GM10248 (cell line): Measurements from ENCODE around the gene SAMD1.

Source experiments
- CTCF ChIA-PET: fragments of 300-600 bp; sonication (Branson Sonifier 250); formaldehyde crosslinking; extraction: SDS; loops from one replicate; lab custom pipeline; 2021; ENCODE audit warnings: antibody characterized with exemption; lab: Yijun Ruan, JAX
- POLR2A ChIA-PET: fragments of 350-650 bp; sonication (Branson Sonifier 250); formaldehyde crosslinking; extraction: SDS; loops from one replicate; lab custom pipeline; 2020; ENCODE audit warnings: antibody characterized with exemption; lab: Yijun Ruan, JAX
- DNase-seq: peaks from one replicate; pipeline ENCODE4 v3.0.0; 2012; ENCODE audit errors: extremely low spot score
- TF ChIP-seq, protein P1 (sequence below): IDR thresholded peaks from 2 replicates; pipeline ENCODE4 v1.5.1; 2012; ENCODE audit warnings: mild to moderate bottlenecking, low read depth; ENCODE audit errors: extremely low read depth, missing control alignments, control extremely low read depth

SAMD1 gene

DNA sequence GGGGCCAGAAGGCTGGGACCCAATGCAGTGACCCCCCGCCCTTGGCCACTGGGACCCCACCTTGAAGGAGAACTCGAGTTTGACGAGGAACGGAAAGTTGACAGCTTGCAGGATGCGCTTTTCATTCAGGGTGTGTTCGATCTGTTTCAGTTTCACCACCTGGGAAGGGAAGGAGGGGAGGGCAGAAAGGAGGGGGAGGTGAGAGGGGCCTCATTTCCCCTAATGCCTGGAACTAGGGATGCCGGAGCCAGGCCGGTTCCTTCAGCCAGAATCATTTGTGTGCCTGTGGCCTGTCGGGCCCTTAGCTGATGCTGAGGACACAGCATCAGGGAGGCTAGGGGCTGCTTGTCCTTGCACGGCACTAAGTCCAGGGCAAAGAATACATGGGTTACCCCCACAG, 12.2 kb upstream of the SAMD1 start:
- TF ChIP-seq, protein P1, sequence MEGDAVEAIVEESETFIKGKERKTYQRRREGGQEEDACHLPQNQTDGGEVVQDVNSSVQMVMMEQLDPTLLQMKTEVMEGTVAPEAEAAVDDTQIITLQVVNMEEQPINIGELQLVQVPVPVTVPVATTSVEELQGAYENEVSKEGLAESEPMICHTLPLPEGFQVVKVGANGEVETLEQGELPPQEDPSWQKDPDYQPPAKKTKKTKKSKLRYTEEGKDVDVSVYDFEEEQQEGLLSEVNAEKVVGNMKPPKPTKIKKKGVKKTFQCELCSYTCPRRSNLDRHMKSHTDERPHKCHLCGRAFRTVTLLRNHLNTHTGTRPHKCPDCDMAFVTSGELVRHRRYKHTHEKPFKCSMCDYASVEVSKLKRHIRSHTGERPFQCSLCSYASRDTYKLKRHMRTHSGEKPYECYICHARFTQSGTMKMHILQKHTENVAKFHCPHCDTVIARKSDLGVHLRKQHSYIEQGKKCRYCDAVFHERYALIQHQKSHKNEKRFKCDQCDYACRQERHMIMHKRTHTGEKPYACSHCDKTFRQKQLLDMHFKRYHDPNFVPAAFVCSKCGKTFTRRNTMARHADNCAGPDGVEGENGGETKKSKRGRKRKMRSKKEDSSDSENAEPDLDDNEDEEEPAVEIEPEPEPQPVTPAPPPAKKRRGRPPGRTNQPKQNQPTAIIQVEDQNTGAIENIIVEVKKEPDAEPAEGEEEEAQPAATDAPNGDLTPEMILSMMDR, result no peak
- DNase-seq, result no peak
- POLR2A ChIA-PET, result no interaction called here
- CTCF ChIA-PET, result interaction anchor here (0.9 to 10.0 kb wide), 5 partner anchors 8 to 34 kb away, joined by 3 to 48 read pairs (median 5); partner anchors contain the start of genes ASF1B, MISP3 and PRKACA

DNA sequence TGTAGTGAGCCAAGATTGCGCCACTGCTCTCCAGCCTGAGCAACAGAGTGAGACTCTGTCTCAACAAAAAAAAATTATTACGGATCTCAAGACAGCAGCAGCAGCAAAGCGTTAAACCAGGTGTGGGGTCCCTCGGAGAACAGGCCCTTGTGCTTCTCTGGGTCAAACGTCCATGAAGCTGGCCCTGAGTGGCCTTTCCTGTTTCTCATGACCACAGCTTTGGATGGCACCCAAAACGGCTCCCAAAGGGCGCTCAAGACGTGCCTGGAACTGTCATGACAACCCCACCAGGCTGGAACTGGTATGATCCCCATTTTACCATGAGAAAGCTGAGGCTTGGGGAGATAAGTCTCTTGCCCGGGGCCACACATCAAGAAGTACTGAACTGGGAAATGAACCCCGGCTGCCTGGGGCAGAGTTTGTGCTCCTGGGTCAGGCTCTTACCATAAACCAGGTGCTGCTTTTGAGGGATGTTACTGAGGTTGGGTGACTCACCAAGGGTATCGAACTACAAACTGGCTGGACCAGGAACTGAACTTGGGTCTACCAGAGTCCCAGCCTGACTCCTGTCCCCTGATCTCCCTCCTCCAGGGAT, 11.6 kb upstream of the SAMD1 start:
- ChIA-PET POLR2A (no interaction called here), CTCF (interaction anchor here (1.2 to 10.0 kb wide), 4 partner anchors 10 to 1124 kb away, joined by 3 to 48 read pairs (median 5); partner anchors contain the start of gene ASF1B)
- TF ChIP-seq, protein P1, result no peak

DNA sequence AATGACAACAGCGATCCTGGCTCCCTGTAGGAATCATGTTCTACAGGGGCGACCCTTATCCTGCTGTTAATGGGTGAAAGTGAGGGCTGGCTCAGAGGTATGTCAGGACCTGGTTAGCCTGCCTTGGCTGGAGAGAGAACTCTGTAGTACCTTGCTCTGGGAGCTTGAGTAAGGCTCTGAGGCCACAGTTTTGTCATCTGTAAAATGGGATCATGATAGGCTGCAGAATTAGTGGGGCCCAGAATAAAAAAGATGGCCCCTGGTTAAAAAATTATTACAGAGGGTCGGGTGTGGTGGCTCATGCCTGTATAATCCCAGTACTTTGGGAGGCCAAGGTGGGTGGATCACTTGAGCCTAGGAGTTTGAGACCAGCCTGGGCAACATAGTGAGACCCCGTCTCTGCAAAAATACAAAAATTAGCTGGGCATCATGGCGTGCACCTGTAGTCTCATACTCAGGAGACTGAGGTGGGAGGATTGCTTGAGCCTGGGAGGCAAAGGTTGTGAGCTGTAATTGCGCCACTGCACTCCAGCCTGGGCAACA, 10.5 kb upstream of the SAMD1 start:
- POLR2A ChIA-PET, result no interaction called here
- CTCF ChIA-PET, result interaction anchor here (1.2 to 10.0 kb wide), 4 partner anchors 9 to 1123 kb away, joined by 3 to 48 read pairs (median 4); a partner anchor contains a TSS
- DNase-seq, result no peak
- TF ChIP-seq, protein P1, result no peak

More for the DNA sequence above, 11.6 kb upstream of the SAMD1 start:
- DNase-seq, result no peak

DNA sequence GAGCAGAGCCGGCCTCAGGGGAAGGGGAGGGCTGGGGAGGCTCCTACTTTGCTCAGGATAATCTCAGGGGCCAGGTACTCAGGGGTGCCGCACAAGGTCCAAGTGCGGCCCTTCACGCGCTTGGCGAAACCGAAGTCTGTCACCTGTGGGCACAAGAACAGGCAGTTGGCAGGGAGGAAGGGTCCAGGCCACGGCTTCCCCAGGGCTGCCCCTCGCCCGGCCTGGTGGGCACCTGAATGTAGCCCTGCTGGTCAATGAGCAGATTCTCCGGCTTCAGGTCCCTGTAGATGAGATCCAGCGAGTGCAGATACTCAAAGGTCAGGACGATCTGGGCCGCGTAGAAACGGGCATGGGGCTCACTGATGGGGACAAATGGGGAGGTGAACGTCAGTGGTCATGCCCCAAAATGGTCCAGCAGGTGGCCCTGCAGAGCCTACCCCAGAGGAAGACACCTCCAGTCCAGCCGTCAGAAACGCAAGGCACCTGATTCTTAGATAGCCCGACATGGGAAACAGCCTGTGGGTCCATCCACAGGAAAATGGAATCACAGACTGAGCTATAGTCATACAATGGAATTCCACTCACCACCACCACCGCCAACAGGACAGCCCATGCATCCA, 7.1 kb upstream of the SAMD1 start:
- CTCF ChIA-PET, result interaction anchor here (10.0 kb wide), 1 partner anchor 17 kb away, joined by 48 read pairs; a partner anchor contains a TSS
- DNase-seq, result no peak
- POLR2A ChIA-PET, result no interaction called here
- TF ChIP-seq, protein P1, result peak; percentile 9

DNA sequence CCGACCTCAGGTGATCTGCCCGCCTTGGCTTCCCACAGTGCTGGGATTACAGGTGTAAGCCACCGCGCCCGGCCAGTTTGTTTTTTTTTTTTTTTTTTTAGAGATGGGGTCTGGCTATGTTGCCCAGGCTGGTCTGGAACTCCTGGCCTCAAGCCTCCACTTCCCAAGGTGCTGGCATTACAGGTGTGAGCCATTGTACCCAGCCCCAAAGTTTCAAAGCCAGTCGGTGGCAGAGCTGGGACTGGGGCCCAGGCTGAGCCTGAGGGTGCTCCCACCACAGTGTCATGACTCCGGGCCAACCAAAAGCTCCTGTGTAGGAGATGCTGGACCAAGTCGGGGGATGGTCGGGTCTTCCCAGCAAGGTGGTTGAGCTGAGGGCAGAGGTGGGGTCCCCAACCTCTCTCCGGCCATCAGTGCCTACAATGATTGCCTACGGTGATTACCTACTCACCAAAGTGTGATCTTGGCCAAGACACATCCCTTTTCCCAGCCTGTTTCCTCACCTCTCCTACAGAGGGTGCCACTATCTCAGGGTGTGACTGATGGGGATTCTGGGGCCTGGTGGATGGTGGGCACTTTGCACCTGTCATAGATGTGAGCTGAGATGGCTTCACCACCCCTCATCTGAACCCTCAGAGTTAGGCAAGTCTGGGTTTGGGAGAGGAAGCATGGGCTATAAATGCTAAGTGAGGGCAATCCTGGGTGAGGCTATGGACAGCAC, 5.9 kb upstream of the SAMD1 start:
- ChIA-PET CTCF (interaction anchor here (0.8 to 3.2 kb wide), 3 partner anchors 12 to 216 kb away, joined by 3 to 24 read pairs (median 3); no protein-coding TSS in a partner anchor), POLR2A (no interaction called here)
- no peak for DNase-seq
- TF ChIP-seq, protein P1, result peak; percentile 17

DNA sequence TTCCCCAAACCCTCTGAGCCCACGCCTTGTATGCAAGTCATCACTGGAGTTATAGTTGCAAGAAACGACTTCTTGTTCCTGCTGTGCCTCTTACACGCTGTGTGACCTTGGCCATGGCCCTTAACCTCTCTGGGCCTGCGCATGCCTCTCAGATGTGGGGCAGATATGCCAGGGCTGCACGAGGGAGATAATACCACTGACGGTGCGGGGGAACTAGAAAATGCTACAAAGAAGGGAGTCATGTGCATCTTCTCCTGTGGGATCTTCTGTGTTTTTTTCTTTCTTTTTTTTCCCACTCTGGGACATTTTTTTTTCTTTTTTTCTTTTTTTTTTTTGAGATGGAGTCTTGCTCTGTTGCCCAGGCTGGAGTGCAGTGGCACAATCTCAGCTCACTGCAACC, 4.3 kb upstream of the SAMD1 start:
- ChIA-PET CTCF (interaction anchor here (1.2 to 3.2 kb wide), 2 partner anchors 9 to 20 kb away, joined by 3 to 24 read pairs; no protein-coding TSS in a partner anchor), POLR2A (no interaction called here)
- DNase-seq, result no peak
- TF ChIP-seq, protein P1, result no peak
